Transverse colon (tissue), 4 donors: ENCODE data around the gene DNAJC12.

Experiments used
- CTCF ChIP-seq, 5 experiments: fragments of 200-600 bp in 3 of 5; fragments of 450-650 bp in 2 of 5; sonication (generic) in 3 of 5; IDR thresholded peaks; 1 replicate in 2 of 5; 2 replicates in 3 of 5; pipeline ENCODE4 v1.5.1; 2016 to 2017; ENCODE audit warnings: antibody characterized with exemption in 5 of 5, inconsistent platforms in 3 of 5, mild to moderate bottlenecking in 2 of 5, moderate library complexity in 1 of 5
- POLR2A ChIP-seq: fragments of 450-650 bp; IDR thresholded peaks from one replicate; pipeline ENCODE4 v1.6.1; 2016; ENCODE audit warnings: antibody characterized with exemption, mild to moderate bottlenecking, moderate library complexity
- POLR2AphosphoS5 ChIP-seq, 3 donors: sonication (generic); formaldehyde crosslinking; IDR thresholded peaks; one replicate each; pipeline ENCODE4 v1.6.1; 2016; ENCODE audit warnings: antibody characterized with exemption in 3 of 3

GRCh38 chr10:67852761-67853160 lies 14.8 kb upstream of the DNAJC12 start:
- TF ChIP-seq CTCF (IDR thresholded peaks at IDR 0.05) (no peak), POLR2A (no peak), POLR2AphosphoS5 (IDR thresholded peaks at IDR 0.05) (no peak)
